Measurements from ENCODE around the gene AFG3L2. TPM values are rescaled to one million over a fixed set of nuclear protein-coding genes. Genes with fewer than 3 reads are reported as not detected.
A peak's percentile ranks its signal among the peaks of the same experiment; 100 is the strongest.

The AFG3L2 gene
- total RNA-seq, 1 experiment from 2014 or later = 42.3 TPM

DNA sequence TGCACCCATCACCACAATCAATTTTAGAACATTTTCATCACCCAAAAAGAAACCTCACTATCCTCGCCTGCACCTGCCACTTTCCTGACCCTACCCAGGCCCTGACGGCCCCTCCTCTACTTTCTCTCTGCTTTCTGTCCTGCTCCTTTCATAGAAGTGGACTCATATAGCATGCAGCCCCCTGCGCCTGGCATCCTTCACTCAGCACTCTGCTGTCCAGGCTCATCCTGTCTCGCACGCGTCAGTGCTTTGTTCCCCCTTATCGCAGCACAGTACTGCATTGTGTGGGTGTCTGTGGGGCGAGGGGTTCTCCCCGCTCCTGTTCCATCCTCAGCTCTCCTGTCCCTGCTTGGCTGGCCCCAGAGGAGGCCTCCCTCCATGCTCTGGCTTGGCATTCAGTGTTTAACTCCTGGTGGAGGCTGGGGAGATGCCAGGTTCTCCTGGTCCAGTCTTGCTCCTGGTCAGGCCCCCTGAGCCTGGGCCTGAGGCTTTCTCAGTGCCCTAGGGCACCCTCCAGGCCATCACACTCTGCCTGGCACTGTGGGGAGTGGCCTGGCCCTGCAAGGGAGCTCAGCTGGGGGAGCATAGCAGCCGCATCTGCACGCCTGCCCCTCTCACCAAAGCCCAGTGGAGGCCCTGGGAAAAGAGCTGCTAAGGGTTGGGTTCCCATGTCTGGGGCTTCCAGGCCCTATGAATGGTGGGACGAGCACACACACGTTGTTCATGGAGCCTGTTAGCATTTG, 75.6 kb downstream of the AFG3L2 start:
- Histone ChIP-seq H3K4me3 (no peak overlapping the region), H3K27me3 (no peaks in the 10 kb centered on the region), H3K27ac (no peak overlapping the region), H3K36me3 (no peaks in the 10 kb centered on the region), H3K9me3 (replicated peaks) (no peaks in the 10 kb centered on the region), H3K4me1 (no peaks in the 10 kb centered on the region; the same call in 1 of the 2 replicates)
- no peak for DNase-seq

DNA sequence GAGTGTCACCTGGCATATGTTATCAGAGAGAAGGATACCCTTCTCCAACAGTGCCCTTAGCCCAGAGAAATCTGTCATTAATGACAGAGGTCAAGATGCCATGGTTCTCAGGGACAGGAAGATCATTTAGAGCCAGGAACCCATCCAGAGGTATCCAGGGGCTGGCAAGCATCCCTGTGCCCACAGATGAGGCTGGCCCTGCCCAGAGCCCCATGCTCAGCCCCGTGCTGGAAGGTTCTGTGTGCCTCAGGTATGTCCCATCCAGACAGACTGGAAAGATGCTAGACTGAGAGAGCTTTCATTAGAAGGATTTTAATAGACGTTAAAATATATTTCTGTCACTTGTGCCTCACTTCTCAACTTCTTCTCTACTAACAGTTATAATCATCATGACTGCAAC, 77.2 kb downstream of the AFG3L2 start:
- Histone ChIP-seq H3K27ac (no peak overlapping the region), H3K4me1 (peaks cover 4% of the 10 kb centered on the region; the same call in 1 of the 2 replicates), H3K9me3 (replicated peaks) (no peaks in the 10 kb centered on the region), H3K27me3 (no peaks in the 10 kb centered on the region), H3K36me3 (no peaks in the 10 kb centered on the region), H3K4me3 (no peak overlapping the region)
- no peak for DNase-seq

DNA sequence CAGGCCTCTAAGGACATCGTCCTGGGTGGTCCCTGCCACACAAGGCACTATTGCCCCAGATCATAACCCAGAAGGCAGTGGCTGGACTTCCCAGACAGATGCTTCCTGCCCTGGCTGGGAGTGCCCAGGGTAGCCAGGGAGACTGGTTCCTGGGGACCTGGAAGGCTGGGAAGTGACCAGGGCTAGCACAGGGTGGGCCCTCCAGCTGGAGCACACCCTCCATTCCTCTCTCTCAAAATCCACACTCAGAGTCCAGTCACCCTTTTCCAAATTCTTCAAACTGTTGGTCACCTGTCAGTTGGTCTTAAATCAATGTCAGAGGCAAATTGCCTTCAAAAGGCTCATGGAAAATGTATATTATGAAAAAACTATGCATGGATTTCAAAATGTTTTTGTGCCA, 80.6 kb downstream of the AFG3L2 start:
- no peaks in the 10 kb centered on the region for H3K36me3 ChIP-seq
- H3K27me3 ChIP-seq = no peaks in the 10 kb centered on the region
- peak in 1 of 2 experiments; percentile 20 for DNase-seq
- H3K4me3 ChIP-seq = no peak overlapping the region
- peaks cover 4% of the 10 kb centered on the region; the same call in 1 of the 2 replicates for H3K4me1 ChIP-seq
- no peak overlapping the region for H3K27ac ChIP-seq
- H3K9me3 ChIP-seq (replicated peaks) = no peaks in the 10 kb centered on the region

DNA sequence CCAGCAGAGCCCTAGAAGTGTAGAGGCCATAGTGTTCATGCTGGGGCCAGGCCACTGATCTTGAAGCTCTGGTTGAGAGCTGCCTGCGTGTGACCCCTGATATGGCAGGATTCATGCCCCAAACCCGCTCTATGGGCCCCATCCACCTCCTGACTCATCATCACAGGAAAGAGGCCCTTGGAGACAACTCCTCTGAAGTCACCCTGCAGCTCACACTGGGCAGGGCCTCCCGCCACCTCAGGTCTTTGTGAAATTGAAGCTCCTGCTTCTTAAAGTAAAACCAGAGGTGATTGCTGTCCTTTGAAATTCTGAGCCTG, 81.0 kb downstream of the AFG3L2 start:
- Histone ChIP-seq H3K9me3 (replicated peaks) (no peaks in the 10 kb centered on the region), H3K27ac (no peak overlapping the region), H3K27me3 (no peaks in the 10 kb centered on the region), H3K36me3 (no peaks in the 10 kb centered on the region), H3K4me1 (peaks cover 4% of the 10 kb centered on the region; the same call in 1 of the 2 replicates), H3K4me3 (no peak overlapping the region)
- DNase-seq = no peak

DNA sequence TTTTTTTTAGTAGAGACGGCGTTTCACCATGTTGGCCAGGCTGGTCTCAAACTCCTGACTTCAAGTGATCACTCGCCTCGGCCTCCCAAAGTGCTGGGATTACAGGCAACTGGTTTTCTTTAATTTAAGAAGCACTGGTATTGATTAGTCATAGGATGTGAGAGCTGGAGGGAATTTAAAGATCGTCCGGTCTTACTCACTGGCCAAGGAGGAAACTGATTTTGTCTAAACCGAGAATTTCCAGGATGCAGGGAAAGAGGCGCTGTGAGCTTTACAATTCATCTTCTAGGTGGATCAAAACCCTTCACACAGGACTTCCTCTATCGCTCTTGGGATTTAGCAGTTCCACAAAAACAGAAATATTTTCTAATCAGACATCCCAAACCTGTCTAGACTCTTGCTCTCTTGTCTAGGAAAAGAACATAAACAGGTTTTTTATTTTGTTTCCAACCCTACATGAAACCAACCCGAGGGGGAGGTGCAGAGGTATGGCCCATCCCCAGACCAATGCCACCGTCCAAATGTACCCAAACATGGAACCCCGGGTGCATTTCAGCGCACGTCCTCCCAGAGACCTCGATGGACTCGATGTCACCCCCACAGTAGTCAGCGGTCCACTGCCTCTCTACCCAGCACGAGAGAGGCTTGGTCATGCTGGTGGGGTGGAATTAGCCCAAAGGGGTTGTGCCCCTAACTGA, 81.5 kb downstream of the AFG3L2 start:
- no peaks in the 10 kb centered on the region for H3K36me3 ChIP-seq
- no peak for DNase-seq
- no peak overlapping the region for H3K4me3 ChIP-seq
- no peaks in the 10 kb centered on the region for H3K27me3 ChIP-seq
- no peaks in the 10 kb centered on the region for H3K9me3 ChIP-seq (replicated peaks)
- no peak overlapping the region for H3K27ac ChIP-seq
- H3K4me1 ChIP-seq = peaks cover 4% of the 10 kb centered on the region; the same call in 1 of the 2 replicates

DNA sequence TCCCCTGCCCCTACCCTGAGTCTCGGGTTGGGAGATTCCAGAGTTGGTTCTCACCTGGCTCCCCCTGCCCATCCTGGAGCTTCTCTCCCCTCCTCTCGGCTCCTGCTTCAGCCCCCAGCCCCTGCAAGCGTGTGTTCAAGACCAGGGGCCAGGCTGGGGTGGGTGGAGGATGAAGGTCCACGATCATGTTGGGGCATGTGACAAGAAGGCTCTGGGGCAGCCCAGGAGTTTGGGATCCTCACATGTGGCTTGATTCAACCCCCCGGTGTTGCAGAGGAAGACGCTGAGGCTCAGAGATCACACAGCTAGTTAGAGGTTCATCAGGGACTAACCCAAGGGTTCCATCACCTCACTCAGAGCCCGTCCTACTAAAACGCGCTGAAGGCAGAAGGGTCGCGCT, 83.2 kb downstream of the AFG3L2 start:
- no peak overlapping the region for H3K27ac ChIP-seq
- H3K27me3 ChIP-seq = no peaks in the 10 kb centered on the region
- no peaks in the 10 kb centered on the region for H3K36me3 ChIP-seq
- H3K4me3 ChIP-seq = no peak overlapping the region
- H3K9me3 ChIP-seq (replicated peaks) = no peaks in the 10 kb centered on the region
- no peak for DNase-seq
- peaks cover 4% of the 10 kb centered on the region; the same call in 1 of the 2 replicates for H3K4me1 ChIP-seq

DNA sequence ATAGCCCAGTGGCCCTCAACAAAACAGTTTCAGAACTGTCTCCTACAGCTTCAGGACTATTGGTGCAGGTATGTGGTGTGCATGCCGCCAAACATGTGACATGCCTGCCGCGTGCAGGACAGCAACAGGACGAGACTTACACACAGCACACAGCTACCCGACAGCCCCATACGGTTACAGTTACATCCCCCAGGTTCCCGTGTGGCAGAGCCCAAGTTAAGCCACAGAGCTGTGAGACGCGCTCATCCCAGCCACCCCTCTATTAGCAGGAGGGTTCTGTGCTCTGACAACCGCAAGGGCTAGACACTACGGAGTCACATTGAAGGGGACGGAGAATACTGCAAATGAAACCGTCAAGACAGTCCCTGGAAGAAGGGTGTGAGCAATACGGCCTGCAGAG, 85.3 kb downstream of the AFG3L2 start:
- no peak overlapping the region for H3K27ac ChIP-seq
- H3K36me3 ChIP-seq = no peaks in the 10 kb centered on the region
- peaks cover 4% of the 10 kb centered on the region; the same call in 1 of the 2 replicates for H3K4me1 ChIP-seq
- no peaks in the 10 kb centered on the region for H3K9me3 ChIP-seq (replicated peaks)
- no peaks in the 10 kb centered on the region for H3K27me3 ChIP-seq
- H3K4me3 ChIP-seq = no peak overlapping the region
- DNase-seq = no peak

DNA sequence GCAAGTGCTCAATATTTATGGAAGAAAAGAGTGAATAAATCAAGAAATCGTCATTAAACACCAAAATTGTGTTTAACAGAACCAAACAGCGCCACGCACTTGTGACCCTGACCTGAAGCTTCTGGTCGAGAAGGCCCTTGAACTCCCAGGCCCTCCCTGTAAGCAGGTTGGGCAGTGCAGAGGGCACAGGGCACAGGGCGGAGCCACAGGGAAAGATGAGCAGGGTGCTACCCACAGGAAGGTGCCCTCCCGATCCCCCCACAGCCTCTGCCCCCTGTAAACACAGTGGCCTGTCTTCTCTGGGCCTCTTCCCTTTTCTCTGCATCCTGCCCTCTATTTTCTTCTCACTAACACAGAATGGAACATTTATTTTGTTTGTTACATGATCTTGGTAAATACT, 85.9 kb downstream of the AFG3L2 start:
- Histone ChIP-seq H3K27ac (no peak overlapping the region), H3K4me3 (no peak overlapping the region), H3K9me3 (replicated peaks) (no peaks in the 10 kb centered on the region), H3K4me1 (peaks cover 2% of the 10 kb centered on the region; the same call in 1 of the 2 replicates), H3K27me3 (no peaks in the 10 kb centered on the region), H3K36me3 (no peaks in the 10 kb centered on the region)
- no peak for DNase-seq

DNA sequence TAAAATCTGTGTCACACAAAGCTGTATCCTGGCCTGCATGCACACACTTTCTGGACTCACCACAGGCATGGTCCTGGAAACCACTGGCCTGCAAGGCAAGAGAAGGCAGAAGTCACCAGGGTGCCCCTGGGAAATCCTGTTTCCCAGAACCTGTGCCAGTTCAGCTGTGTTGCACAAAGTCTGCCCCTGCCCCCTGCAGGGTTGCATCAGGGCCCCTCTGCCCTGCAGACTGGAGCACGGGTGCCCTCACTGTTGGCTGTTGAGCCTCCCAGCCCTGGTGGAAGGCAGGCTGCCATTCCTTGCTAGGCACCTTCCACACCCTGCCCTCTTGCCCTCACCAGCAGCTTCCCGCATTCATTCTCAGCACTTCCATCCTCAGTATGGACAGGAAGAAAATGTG, 86.9 kb downstream of the AFG3L2 start:
- Histone ChIP-seq H3K27me3 (no peaks in the 10 kb centered on the region), H3K4me1 (no peaks in the 10 kb centered on the region), H3K9me3 (replicated peaks) (no peaks in the 10 kb centered on the region), H3K4me3 (no peak overlapping the region), H3K36me3 (no peaks in the 10 kb centered on the region), H3K27ac (no peak overlapping the region)
- no peak for DNase-seq

DNA sequence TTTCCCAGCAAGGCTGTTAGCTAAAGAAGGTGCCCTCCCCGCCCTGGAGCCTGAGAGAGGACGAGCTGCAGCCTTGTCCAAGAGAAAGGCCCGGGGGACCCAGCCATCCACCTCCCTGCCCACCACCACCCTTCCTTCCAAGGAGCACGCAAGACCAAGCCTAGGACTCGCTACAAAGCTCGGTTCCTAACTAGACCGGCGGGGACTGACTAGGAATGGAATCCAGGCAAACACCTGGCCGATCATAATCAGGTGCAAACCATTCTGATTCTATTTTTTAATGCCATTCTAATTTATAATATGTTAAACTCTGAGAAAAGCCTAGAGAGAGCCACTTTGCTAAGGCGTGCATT, 88.6 kb downstream of the AFG3L2 start:
- DNase-seq = no peak
- peak overlapping the region; percentile 54 for H3K4me3 ChIP-seq
- no peaks in the 10 kb centered on the region for H3K36me3 ChIP-seq
- no peaks in the 10 kb centered on the region for H3K4me1 ChIP-seq
- H3K27me3 ChIP-seq = no peaks in the 10 kb centered on the region
- peak overlapping the region; percentile 18; the same call in 1 of the 2 replicates for H3K27ac ChIP-seq
- no peaks in the 10 kb centered on the region for H3K9me3 ChIP-seq (replicated peaks)

DNA sequence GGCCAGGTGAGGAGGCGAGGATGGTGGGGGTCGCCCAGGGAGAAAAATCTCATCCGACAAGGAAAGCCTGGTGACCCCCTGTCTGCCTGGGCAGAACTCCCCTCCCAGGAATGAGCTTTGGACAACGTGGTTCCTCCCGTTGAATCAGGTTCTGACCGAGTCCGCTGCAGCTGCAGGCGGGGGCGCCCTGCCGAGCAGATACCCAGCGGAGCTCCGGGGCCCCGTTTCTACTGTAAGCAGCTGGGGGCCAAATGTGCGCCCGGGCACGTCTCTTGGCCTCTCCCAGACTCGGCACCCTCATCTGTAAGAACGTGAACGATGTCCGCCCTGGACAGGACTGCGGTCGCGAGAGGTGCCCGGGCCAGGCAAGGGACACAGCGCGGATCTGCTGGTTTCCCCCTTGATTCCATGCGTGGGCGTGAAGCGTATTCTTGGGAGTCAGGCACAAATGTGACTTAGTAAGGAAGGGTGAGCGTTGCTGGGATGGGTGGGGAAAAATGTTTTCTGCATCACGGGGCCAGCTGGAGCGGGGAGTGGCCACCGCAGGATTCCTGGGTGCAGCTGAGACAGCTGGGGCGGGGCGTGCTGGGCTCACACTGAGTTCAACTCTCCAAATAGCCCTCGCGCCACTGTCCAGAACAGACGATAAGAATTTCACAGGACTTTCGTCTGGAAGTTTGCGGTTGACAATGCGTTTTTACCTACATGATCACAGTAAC, 89.2 kb downstream of the AFG3L2 start:
- H3K27me3 ChIP-seq = no peaks in the 10 kb centered on the region
- H3K4me3 ChIP-seq = peak overlapping the region; percentile 54
- H3K9me3 ChIP-seq (replicated peaks) = no peaks in the 10 kb centered on the region
- DNase-seq = peak; percentile 49 to 58
- no peaks in the 10 kb centered on the region for H3K4me1 ChIP-seq
- no peak overlapping the region; the same call in 1 of the 2 replicates for H3K27ac ChIP-seq
- no peaks in the 10 kb centered on the region for H3K36me3 ChIP-seq

DNA sequence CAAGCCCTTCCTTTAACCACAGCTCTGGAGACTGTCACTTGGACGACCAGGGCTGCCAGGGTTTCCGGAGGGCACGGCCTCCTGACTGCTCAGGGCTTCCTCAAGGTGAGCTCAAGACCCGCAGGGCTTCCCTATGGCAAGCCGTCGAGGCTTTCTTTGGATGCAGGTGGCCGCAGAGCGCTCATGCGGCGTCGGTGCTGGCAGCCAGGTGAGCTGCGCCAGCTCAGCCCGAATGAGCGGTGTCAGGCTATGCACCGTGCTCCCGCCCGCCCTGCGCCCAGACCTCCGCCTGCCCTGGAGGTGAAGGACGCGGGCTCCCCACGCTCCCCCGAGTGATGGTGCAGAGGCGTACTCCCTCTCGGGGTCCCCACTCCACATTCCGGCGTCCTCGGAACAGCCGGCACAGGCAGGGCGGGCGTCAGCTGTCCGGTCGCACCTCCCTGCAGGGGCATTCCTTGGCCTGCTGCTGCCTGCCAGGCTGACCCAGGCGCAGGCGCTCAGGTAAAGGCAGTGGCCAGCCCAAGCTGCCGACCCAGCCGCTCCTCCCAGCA, 89.8 kb downstream of the AFG3L2 start:
- H3K27ac ChIP-seq = no peak overlapping the region
- no peaks in the 10 kb centered on the region for H3K27me3 ChIP-seq
- no peak for DNase-seq

DNA sequence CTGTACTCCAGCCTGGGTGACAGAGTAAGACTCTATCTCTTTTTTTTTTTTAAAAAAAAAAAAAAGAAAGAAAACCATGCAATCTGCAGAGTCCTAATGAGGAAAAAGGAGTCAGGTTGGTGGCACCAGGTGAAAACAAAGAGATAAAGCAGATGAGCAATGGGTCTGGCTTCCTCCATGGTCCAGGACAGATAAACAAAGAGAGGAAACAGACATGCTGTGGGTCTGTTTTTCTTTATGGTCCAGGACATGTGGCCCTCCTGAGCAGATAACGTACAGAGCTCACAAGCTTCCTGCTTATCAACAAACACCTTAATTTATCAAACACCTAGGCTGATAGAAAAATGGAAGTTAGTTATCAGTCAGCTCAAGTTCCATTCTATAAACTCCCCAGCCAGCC, 93.4 kb downstream of the AFG3L2 start:
- H3K4me3 ChIP-seq = no peak overlapping the region
- H3K9me3 ChIP-seq (replicated peaks) = no peaks in the 10 kb centered on the region
- no peaks in the 10 kb centered on the region for H3K27me3 ChIP-seq
- H3K27ac ChIP-seq = no peak overlapping the region
- H3K4me1 ChIP-seq = peaks cover 6% of the 10 kb centered on the region; the same call in 1 of the 2 replicates
- no peak for DNase-seq
- no peaks in the 10 kb centered on the region for H3K36me3 ChIP-seq

More for the DNA sequence above, 89.8 kb downstream of the AFG3L2 start:
- H3K36me3 ChIP-seq = no peaks in the 10 kb centered on the region
- H3K4me1 ChIP-seq = 0 out of 2 replicates have a peak, but pooled peaks cover under 1% of the 10 kb centered on the region
- H3K9me3 ChIP-seq (replicated peaks) = no peaks in the 10 kb centered on the region
- peak overlapping the region; percentile 54 for H3K4me3 ChIP-seq

DNA sequence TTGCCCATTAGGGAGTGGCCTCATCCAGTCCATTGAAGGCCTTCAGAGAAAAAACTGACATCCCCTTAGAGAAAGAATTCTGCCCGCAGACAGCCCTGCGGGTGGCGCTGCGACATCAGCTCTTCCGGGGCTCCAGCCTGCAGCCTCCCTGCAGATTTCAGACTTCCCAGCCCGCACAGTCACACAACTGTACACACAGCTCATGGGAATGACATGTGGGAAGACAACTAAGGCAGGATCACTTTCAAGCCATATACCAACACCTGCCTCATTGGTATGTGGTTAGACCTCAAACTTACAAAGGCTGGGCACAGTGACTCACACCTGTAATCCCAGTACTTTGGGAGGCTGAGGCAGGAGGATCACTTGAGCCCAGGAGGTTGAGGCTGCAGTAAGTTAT, 93.8 kb downstream of the AFG3L2 start:
- Histone ChIP-seq H3K27me3 (no peaks in the 10 kb centered on the region), H3K27ac (no peak overlapping the region), H3K9me3 (replicated peaks) (no peaks in the 10 kb centered on the region), H3K4me1 (peaks cover 6% of the 10 kb centered on the region; the same call in 1 of the 2 replicates), H3K36me3 (no peaks in the 10 kb centered on the region), H3K4me3 (no peak overlapping the region)
- peak; percentile 35 to 38 for DNase-seq
